ENCODE results near the gene PKD2L2. TPM values are rescaled to one million over a fixed set of nuclear protein-coding genes. Genes with fewer than 3 reads are reported as not detected.
A peak's percentile ranks its signal among the peaks of the same experiment; 100 is the strongest.
"Not testable (repeated sequence)": the region's sequence is repeated elsewhere in the genome, so short reads cannot be mapped to it uniquely, and the experiment has no call there.

PKD2L2 gene
- polyA plus RNA-seq, 1 donor (not counting 4 experiments of a cell fraction or from before 2014, with no cell fraction given): not detected

- dilution Hi-C loops (cut with MboI; ENCODE audit: extremely low pct_ligation_motif_present, low sequenced_read_pairs): no loop called here
- DNase-seq (ENCODE audit: low read depth, low spot score) (no peak), FAIRE-seq (peak; percentile 29)
- H2AFZ ChIP-seq (ENCODE audit: control insufficient read depth, low read length): no peak overlapping the region
- H4K20me1 ChIP-seq (ENCODE audit: control insufficient read depth, extremely low read depth, insufficient read depth, low read length): no peaks in the 10 kb centered on the region
- H3K79me2 ChIP-seq (ENCODE audit: control insufficient read depth, insufficient read depth, low read length): no peaks in the 10 kb centered on the region
- no peak overlapping the region for H3K4me3 ChIP-seq (ENCODE audit: control insufficient read depth in 2 of 3, extremely low read depth in 1 of 3, insufficient read depth in 2 of 3, low read depth in 1 of 3, low read length in 3 of 3)
- H3K9me1 ChIP-seq (ENCODE audit: control insufficient read depth, extremely low read depth, insufficient read depth, low read length): no peaks in the 10 kb centered on the region
- peaks cover 2% of the 10 kb centered on the region for H3K4me1 ChIP-seq (ENCODE audit: control insufficient read depth, extremely low read depth, insufficient read depth, low read length)
- no peaks in the 10 kb centered on the region for H3K36me3 ChIP-seq (ENCODE audit: control insufficient read depth in 2 of 2, extremely low read depth in 1 of 2, insufficient read depth in 2 of 2, low read length in 2 of 2)
- no peaks in the 10 kb centered on the region for H3K27me3 ChIP-seq (ENCODE audit: control insufficient read depth, extremely low read depth, insufficient read depth, low read length)
- no peak overlapping the region for H3K9ac ChIP-seq (ENCODE audit: control insufficient read depth, extremely low read depth, insufficient read depth, low read length)
- H3K27ac ChIP-seq (ENCODE audit: control insufficient read depth, insufficient read depth, low read length): no peak overlapping the region
- H3K9me3 ChIP-seq (ENCODE audit: control insufficient read depth, low read depth, low read length): no peaks in the 10 kb centered on the region
- no peak for TF ChIP-seq EZH2 (IDR thresholded peaks at IDR 0.05; ENCODE audit: low read length)
- no peak for TF ChIP-seq CTCF (optimal IDR thresholded peaks at IDR 0.05 in 1 of 3, IDR thresholded peaks at IDR 0.05 in 1 of 3, conservative IDR thresholded peaks at IDR 0.05 in 1 of 3; ENCODE audit: extremely low read depth in 1 of 3, insufficient read depth in 2 of 3, low read length in 3 of 3)
- no peak overlapping the region for H3K4me2 ChIP-seq (ENCODE audit: control insufficient read depth, extremely low read depth, insufficient read depth, low read depth, low read length)
Measured at GRCh38 chr5:137858954-137859353, 30.3 kb upstream of the PKD2L2 start.

GRCh38 chr5:137862251-137862650 lies 27.0 kb upstream of the PKD2L2 start:
- H3K4me3 ChIP-seq (ENCODE audit: control insufficient read depth in 2 of 3, extremely low read depth in 1 of 3, insufficient read depth in 2 of 3, low read depth in 1 of 3, low read length in 3 of 3): no peak overlapping the region
- H3K36me3 ChIP-seq (ENCODE audit: control insufficient read depth in 2 of 2, extremely low read depth in 1 of 2, insufficient read depth in 2 of 2, low read length in 2 of 2): no peaks in the 10 kb centered on the region
- H3K9me3 ChIP-seq (ENCODE audit: control insufficient read depth, low read depth, low read length): no peaks in the 10 kb centered on the region
- DNase-seq (ENCODE audit: low read depth, low spot score) (no peak), FAIRE-seq (no peak)
- H3K79me2 ChIP-seq (ENCODE audit: control insufficient read depth, insufficient read depth, low read length): no peaks in the 10 kb centered on the region
- H3K4me2 ChIP-seq (ENCODE audit: control insufficient read depth, extremely low read depth, insufficient read depth, low read depth, low read length): no peak overlapping the region
- dilution Hi-C loops (cut with MboI; ENCODE audit: extremely low pct_ligation_motif_present, low sequenced_read_pairs): no loop called here
- TF ChIP-seq EZH2 (IDR thresholded peaks at IDR 0.05; ENCODE audit: low read length) (no peak), CTCF (optimal IDR thresholded peaks at IDR 0.05 in 1 of 3, IDR thresholded peaks at IDR 0.05 in 1 of 3, conservative IDR thresholded peaks at IDR 0.05 in 1 of 3; ENCODE audit: extremely low read depth in 1 of 3, insufficient read depth in 2 of 3, low read length in 3 of 3) (no peak)
- H2AFZ ChIP-seq (ENCODE audit: control insufficient read depth, low read length): no peak overlapping the region
- no peak overlapping the region for H3K9ac ChIP-seq (ENCODE audit: control insufficient read depth, extremely low read depth, insufficient read depth, low read length)
- no peak overlapping the region for H3K27ac ChIP-seq (ENCODE audit: control insufficient read depth, insufficient read depth, low read length)
- H3K27me3 ChIP-seq (ENCODE audit: control insufficient read depth, extremely low read depth, insufficient read depth, low read length): no peaks in the 10 kb centered on the region
- no peaks in the 10 kb centered on the region for H4K20me1 ChIP-seq (ENCODE audit: control insufficient read depth, extremely low read depth, insufficient read depth, low read length)
- peaks cover 2% of the 10 kb centered on the region for H3K4me1 ChIP-seq (ENCODE audit: control insufficient read depth, extremely low read depth, insufficient read depth, low read length)
- H3K9me1 ChIP-seq (ENCODE audit: control insufficient read depth, extremely low read depth, insufficient read depth, low read length): no peaks in the 10 kb centered on the region

- DNase-seq (ENCODE audit: low read depth, low spot score); FAIRE-seq; H3K27ac ChIP-seq (ENCODE audit: control insufficient read depth, insufficient read depth, low read length); H3K9me3 ChIP-seq (ENCODE audit: control insufficient read depth, low read depth, low read length); H3K9me1 ChIP-seq (ENCODE audit: control insufficient read depth, extremely low read depth, insufficient read depth, low read length); H3K79me2 ChIP-seq (ENCODE audit: control insufficient read depth, insufficient read depth, low read length); H4K20me1 ChIP-seq (ENCODE audit: control insufficient read depth, extremely low read depth, insufficient read depth, low read length); H3K27me3 ChIP-seq (ENCODE audit: control insufficient read depth, extremely low read depth, insufficient read depth, low read length); dilution Hi-C loops (cut with MboI; ENCODE audit: extremely low pct_ligation_motif_present, low sequenced_read_pairs); H3K4me1 ChIP-seq (ENCODE audit: control insufficient read depth, extremely low read depth, insufficient read depth, low read length); H2AFZ ChIP-seq (ENCODE audit: control insufficient read depth, low read length); H3K9ac ChIP-seq (ENCODE audit: control insufficient read depth, extremely low read depth, insufficient read depth, low read length); H3K4me3 ChIP-seq (ENCODE audit: control insufficient read depth in 2 of 3, extremely low read depth in 1 of 3, insufficient read depth in 2 of 3, low read depth in 1 of 3, low read length in 3 of 3); H3K36me3 ChIP-seq (ENCODE audit: control insufficient read depth in 2 of 2, extremely low read depth in 1 of 2, insufficient read depth in 2 of 2, low read length in 2 of 2); H3K4me2 ChIP-seq (ENCODE audit: control insufficient read depth, extremely low read depth, insufficient read depth, low read depth, low read length): not testable (repeated sequence)
Measured at GRCh38 chr5:137863653-137864052, 25.6 kb upstream of the PKD2L2 start.

All from keratinocyte (primary cell).